KBM-7 (cell line): ENCODE data around the gene QRSL1.

Experiments used
- DNase-seq: peaks from one replicate; pipeline ENCODE4 v3.0.0-alpha.2; 2015
- in situ Hi-C: fragments of 300-500 bp; cut with MboI; formaldehyde crosslinking; loops from 2 replicates; pipeline ENCODE4 v1.14.3; 2020; ENCODE audit warnings: low sequenced_read_pairs, low pct_unique_long_range_greater_than_20kb, mixed read lengths

Gene QRSL1

DNA sequence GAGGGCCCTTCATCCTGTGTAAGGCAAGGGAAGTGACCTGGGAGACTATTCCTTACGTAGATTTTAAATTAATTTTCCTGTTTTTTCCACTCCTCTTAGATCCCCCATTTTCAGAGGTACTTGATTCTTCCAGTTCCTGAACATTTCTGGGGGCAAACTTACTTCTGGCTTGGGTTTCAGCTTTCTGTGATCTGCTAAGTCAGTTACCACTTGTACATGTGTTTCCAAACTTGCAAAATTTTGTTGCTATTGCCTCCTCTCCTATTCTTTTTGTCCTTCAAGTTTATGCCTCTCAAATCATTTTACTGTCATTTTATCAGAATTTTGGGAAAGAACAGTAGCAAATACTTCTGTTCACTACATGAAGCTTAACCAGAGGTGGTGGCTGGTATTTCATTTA lies 81.2 kb downstream of the QRSL1 start:
- in situ Hi-C loops = no loop called here
- DNase-seq = no peak

DNA sequence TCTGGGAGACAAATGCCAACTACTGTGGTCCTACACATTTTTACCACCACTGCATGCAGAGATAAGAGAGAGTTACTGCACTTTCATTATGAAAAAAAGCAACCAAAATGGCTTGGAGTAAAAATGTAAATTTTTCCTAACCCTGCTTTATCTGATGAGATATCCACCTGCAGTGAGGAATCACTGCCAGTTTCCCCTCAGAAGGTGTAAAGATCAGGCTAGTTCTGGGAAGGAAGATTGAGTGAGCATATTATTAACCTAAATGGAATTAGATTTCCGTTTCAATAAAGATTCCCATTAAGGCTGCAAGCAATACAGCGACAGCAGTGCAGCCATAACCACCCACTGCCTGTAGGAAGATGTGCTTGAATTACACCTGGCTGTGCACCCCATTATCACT lies 84.9 kb downstream of the QRSL1 start:
- in situ Hi-C loops = no loop called here
- DNase-seq = no peak

DNA sequence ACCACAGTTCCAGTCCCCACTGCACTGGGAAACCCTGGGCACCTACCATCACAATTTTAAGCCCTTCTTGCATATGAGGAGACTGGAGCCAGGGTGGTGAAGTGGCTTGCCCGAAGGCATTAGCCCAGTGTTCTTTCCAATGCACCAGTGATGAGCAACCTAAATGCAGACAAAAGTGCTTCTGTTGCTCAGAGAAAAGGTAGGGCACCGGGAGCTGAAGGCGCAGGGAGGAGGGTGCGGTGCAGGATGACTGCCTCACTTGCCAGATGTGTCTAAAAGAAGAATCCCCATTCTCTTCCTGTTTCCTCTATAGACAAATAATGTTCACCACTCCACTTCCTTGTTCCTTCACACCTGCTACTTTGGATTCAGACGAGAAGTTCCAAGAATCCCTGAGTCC lies 86.5 kb downstream of the QRSL1 start:
- peak; percentile 14 for DNase-seq
- in situ Hi-C loops = no loop called here

DNA sequence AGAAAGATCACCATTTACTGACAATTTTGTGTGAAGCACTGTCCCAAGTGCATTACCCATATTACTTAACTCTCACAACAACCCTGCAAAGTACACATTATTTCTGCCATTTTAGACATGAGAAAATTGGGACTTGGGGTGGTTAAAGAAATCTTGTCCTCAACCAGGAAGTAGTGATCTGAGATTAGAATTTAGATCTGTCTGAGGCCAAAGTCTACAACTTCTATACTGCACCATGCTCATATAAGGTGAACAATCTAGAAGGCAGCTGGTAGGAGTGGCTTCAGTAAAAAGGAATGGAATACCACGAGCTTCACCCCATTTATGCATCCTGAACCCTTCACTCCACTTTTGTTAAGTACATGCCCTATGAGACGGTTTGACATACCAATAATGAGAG lies 87.6 kb downstream of the QRSL1 start:
- DNase-seq = no peak
- in situ Hi-C loops = no loop called here
